ENCODE measurements around the gene CIAO3.
A peak's percentile ranks its signal among the peaks of the same experiment; 100 is the strongest.

Gene CIAO3

DNA sequence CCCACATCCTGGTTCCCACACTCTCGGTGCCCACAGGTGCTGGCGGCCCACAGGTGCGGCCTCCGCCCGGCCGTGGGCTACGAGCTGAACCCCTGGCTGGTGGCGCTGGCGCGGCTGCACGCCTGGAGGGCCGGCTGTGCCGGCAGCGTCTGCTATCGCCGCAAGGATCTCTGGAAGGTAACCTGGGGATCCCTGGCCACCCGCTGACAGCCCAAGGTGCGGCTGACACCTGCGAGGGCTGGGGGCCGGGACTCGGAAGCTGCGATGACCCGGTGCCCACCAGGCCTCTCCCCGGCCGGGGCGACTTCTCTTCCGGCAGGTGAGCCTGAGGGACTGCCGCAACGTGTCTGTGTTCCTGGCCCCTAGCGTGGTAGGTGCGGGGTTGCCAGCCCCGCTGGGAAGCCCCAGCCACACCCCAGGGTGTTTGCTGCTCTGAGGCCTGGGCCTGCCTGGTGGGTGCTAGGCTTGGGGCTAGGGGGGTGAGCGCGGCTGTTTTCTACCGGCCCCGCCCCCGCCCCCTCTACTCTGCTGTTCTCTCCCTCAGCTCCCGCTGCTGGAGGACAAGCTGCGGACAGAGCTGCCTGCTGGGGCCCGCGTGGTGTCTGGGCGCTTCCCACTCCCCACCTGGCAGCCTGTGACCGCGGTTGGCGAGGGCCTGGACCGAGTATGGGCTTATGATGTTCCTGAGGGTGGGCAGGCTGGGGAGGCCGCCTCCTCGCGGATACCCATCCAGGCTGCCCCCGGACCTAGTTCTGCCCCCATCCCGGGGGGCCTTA lies 18.8 kb downstream of the CIAO3 start:
- no peak for DNase-seq

DNA sequence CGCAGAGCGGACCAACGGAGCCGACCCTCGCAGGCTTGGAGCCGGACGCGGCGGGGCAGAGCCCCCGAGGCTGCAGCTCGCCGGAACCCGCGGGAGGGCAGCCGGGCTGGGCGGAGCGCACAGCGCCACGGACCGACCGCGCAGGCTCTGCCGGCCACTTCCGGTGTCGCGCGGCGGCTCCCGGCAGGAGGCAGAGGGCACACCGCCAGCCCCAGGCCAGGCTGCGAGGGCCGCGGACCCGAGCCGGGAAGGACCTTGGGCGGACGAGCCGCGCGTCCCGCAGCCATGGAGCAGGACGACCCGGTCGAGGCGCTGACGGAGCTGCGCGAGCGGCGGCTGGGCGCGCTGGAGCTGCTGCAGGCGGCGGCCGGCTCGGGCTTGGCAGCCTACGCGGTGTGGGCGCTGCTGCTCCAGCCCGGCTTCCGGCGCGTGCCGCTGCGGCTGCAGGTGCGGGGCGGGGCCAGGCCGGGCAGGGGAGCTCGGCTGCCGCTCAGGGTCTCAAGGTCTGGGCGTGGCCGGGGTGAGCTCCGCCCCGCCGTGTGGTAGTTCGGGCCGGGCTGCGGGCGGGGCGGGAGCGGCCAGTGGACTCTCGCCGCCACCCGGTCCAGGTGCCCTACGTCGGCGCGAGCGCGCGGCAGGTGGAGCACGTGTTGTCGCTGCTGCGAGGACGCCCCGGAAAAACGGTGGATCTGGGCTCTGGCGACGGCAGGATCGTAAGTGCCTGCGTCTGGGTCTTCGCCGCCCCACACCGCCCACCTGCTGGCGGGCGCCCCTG lies 19.6 kb downstream of the CIAO3 start, which contains the start of gene ANTKMT:
Gene ANTKMT, plus strand, starts transcription at position 157 of the 775 bp plus-strand sequence. Its CDS starts 129 bp downstream, at position 286.
- peak; percentile 60 for DNase-seq

GRCh38 chr16:720447-720989 lies 20.3 kb downstream of the CIAO3 start:
- DNase-seq = no peak

- DNase-seq = no peak
Measured at GRCh38 chr16:719815-720446, 20.9 kb downstream of the CIAO3 start.

DNA sequence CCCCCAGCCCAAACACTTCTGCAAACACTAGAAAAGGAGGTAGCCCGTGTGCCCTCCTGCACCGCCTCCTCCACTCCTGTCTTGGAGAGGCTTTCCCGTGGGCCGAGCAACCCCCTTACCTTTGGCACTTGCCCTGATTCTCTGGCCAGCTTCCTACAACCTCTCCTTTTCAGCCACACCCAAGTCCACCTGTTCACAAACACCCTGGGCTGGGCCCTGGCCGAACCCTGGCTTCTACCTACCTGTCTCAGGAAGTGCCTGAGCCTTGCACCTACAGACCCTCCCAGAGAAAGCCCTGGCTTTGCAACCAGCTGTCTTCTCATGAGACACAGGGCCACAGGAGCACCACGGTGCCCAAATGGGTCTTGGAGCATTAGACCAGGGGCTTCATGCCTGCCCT lies 21.9 kb downstream of the CIAO3 start:
- DNase-seq = no peak

- DNase-seq = no peak
Measured at GRCh38 chr16:718389-718788, 22.4 kb downstream of the CIAO3 start.

GRCh38 chr16:717450-718245 lies 23.1 kb downstream of the CIAO3 start:
- DNase-seq = no peak

DNA sequence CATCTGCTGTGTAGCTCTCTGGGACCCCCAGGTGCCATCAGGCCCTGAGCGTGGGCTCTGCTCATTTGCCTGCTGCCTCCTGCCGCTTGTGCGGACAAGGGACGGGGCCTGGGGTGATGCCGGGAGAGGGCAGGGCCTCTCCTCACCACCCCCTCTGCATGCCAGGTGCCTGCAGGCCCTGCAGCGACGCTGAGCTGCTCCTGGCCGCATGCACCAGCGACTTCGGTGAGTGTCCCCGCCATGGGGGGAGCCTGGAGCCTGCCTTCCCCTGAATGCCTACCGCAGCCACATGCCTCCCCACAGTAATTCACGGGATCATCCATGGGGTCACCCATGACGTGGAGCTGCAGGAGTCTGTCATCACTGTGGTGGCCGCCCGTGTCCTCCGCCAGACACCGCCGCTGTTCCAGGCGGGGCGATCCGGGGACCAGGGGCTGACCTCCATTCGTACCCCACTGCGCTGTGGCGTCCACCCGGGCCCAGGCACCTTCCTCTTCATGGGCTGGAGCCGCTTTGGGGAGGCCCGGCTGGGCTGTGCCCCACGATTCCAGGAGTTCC lies 23.9 kb downstream of the CIAO3 start:
- DNase-seq = no peak

DNA sequence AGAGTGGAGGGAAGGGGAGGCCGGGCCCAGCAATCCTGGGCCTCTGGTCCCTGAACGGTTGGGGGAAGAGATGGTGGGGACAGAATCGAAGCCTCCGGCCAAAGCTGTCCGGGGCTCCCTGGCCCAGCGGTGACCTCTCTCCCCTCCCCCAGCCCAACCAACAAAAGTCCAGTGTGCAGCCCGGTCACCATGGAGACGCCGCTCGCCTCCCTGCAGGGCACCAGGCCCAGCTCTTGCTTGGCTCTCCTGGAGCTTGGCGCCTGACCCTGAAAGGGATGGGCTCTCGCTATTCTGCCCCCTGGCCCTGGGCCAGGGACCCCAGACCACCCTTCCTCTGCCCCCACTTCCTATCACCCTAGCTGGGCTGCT lies 24.6 kb downstream of the CIAO3 start:
- no peak for DNase-seq

GRCh38 chr16:715477-716199 lies 25.2 kb downstream of the CIAO3 start:
- no peak for DNase-seq

DNA sequence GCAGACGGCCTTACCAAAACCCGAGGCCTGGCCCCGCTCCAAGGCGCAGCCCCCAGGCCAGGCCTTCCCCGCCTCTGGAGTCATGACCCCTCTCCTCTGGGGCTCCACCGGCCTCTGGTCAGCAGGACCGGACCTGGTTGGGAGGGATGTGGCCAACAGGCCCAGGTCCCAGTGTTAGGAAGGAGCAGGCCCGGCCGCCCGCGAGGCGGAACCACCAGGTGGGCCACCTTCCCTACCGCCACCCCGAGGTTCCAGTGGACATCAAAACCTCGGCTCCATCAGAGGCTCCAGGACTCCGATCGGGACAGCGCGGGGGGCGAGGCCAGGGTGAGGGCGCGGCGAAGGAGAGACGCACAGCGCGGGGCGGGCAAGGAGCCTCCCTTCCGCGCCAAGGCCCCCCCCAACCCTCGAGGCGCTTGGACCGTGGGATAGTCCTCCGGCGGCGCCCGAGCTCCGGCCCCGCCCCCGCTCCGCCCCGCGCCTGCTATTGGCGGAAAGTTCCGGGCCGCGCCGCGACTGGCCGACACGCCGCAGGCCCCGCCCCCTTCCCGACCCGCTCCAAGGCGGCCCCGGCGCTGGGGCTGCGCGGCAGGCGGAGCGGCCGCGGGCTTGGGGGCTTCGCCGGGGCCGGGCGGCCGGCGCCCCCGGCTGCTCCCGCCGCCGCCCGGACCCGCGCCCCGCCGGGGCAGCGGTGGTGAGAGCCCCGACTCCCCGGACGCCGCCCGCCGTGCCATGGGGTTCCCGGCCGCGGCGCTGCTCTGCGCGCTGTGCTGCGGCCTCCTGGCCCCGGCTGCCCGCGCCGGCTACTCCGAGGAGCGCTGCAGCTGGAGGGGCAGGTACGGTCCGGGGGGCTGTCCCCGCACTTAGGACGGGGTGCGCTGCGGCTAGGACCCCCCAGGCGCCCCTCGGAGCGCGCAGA lies 26.0 kb downstream of the CIAO3 start, which contains the start of gene METRN:
Gene METRN, plus strand, starts transcription at position 561 of the 919 bp plus-strand sequence. Its CDS starts 172 bp downstream, at position 733.
- peak; percentile 86 for DNase-seq

GRCh38 chr16:714079-714478 lies 26.7 kb downstream of the CIAO3 start:
- no peak for DNase-seq

- peak; percentile 85 for DNase-seq
Measured at GRCh38 chr16:712740-713250, 28.0 kb downstream of the CIAO3 start.

GRCh38 chr16:711548-712320 lies 29.1 kb downstream of the CIAO3 start:
- DNase-seq = no peak

- no peak for DNase-seq
Measured at GRCh38 chr16:711084-711483, 29.7 kb downstream of the CIAO3 start.

- DNase-seq = no peak
Measured at GRCh38 chr16:710500-711075, 30.2 kb downstream of the CIAO3 start.

DNA sequence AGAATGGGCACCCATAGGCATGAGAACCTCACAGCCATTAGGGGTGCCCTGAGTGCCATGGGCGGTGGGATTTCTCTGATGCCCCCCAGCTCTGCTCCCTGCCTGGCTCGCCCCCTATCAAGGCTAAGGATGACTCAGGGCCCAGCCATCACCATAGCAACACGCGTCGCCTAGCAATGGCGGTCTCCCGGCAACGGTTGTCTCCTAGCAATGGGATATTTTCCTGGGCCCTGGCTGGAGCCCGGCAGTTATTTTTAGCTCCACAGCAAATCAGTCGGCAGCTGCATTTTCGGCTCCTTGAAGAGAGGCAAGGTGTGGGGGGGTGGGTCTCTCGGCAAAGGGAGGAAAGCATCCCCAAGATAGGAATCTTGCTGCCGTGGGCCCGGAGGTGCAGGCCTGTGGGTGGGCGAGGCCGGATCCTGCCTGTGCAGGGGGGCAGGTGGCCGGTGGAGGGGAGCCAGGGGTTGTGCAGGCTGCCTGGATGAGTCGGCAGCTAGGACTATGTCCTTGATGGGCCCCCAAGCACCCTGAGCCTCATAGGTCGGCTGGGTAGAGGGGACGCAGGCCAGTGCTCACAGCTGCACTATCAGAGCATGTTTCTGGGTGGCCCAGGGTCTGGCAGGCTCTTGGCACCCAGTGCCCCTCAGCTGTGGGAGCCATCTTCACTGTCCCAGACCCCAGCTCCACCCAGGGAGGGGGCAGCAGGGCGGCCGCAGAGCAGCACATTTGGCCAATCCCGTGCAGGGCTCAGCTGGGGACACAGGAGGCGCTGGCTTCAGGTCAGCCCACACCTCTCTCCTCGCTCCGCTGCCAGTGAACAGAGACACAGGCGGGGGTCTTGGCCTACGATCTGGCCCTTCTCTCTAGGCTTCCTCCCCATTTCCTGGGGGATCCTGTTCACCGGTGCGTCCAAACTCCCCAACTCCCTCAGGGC lies 31.0 kb downstream of the CIAO3 start:
- DNase-seq = no peak

- DNase-seq = no peak
Measured at GRCh38 chr16:708959-709358, 31.8 kb downstream of the CIAO3 start.

Data from amniotic stem cell (primary cell).